Stimulated activated CD8-positive, alpha-beta memory T cell treated with anti-CD3 and anti-CD28 coated beads, Interleukin-4, amount 100 ng/mL, for 24 hours (primary cell): ENCODE measurements around the gene SRP72.
"Not testable (repeated sequence)": the region's sequence is repeated elsewhere in the genome, so short reads cannot be mapped to it uniquely, and the experiment has no call there.

Experiments
- DNase-seq: peaks from one replicate; pipeline ENCODE4 v3.0.0-alpha.2; 2020; ENCODE audit warnings: low read depth

SRP72 gene, protein sequence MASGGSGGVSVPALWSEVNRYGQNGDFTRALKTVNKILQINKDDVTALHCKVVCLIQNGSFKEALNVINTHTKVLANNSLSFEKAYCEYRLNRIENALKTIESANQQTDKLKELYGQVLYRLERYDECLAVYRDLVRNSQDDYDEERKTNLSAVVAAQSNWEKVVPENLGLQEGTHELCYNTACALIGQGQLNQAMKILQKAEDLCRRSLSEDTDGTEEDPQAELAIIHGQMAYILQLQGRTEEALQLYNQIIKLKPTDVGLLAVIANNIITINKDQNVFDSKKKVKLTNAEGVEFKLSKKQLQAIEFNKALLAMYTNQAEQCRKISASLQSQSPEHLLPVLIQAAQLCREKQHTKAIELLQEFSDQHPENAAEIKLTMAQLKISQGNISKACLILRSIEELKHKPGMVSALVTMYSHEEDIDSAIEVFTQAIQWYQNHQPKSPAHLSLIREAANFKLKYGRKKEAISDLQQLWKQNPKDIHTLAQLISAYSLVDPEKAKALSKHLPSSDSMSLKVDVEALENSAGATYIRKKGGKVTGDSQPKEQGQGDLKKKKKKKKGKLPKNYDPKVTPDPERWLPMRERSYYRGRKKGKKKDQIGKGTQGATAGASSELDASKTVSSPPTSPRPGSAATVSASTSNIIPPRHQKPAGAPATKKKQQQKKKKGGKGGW

GRCh38 chr4:56467284-56468096 lies at the start of gene SRP72:
Gene SRP72, plus strand, starts transcription at chr4:56467617. Its CDS starts 19 bp downstream, at chr4:56467636.
- peak; percentile 79 for DNase-seq

DNA sequence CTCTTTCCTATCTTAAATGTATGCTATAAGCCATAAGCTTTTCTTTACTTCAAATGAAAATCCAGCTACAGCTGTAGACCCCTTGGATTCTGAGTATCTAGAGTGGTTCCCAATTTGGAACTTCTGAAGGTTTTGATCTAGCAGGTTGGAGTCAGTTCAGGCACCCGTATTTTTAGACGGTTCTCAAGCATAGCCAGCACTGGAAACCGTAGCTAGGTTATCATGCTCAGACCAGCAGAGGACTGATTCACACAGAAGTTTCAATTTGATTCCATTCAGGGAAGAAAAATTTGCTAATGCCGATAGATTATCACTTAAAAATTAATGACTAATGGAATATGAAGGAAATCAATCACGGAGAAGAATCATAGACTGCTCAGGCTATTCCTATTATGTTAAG lies 43.2 kb upstream of the SRP72 start:
- DNase-seq, result no peak

DNA sequence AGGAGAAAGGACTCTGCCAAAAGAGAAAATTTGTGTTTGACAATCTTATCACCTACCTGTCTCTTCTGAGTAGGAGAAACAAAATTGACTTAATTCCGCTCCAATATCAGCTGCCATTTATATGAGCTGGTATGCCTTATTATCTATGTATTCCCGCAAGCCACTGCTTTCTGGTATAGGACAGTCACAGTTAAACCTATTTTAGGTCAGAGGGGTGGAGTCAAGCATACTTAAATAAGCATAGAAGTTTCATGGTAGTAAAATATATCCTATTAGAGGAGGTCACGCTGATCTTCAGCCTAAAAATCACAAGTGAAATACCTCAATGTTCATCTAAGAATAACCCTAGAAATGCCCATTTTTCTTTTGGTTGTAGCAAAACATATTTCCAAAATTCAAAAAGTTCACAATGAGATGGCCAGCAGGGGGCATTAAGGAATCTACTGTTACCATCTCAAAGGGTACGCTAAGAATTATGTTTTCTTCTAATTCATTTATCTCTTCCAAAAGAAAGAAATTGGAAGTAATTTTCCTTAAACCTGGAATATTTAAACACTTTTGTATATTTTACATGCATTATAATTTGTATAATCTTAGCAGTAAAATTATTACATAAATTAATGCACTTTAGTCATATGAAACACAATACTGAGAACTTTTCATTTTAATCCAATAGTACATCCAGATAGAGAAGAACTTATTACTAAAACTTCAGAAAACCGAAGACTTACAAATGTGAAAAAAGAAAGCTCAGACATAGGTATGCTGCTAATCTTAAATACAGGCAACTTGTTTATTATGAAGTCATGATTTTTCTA lies 42.5 kb upstream of the SRP72 start:
- DNase-seq, result no peak

DNA sequence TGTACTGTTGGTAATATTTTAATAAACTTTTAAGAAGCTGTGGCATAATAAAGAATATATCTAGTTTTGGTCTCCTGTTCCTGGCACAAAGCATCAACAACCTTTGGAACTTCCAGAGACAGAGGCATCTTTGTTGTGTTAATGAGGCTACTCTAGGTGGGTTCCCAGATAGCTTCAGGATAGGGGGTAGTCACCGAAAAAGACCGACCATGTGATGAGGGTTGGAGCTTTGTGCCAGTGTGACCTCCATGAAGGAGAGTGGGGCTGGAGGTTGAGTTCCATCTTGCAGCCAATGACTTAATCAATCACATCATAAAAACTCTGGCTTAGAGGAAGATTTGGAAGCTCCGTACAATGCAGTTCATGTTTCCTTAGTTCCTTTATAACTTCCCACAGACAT lies 41.9 kb upstream of the SRP72 start:
- DNase-seq, result no peak

GRCh38 chr4:56426273-56426672 lies 41.1 kb upstream of the SRP72 start:
- DNase-seq, result no peak

GRCh38 chr4:56427179-56427578 lies 40.2 kb upstream of the SRP72 start:
- no peak for DNase-seq

DNA sequence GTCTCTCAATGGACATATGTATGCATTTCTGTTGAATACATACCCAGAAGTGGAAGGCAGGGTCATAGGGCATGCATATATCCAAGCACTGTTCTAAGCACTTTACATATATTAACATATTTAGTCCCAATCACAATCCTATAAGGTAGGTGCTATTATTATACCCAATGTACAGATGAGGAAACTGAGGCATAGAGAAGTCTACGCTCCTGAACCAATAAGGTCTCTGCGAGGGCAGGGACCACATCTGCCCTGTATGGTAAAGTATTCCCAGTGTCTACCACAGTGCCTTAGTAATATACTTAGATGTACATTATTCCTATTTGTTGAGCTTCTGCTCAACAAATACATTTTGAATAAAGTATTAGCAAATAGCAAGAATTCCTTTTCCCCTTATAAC lies 37.2 kb upstream of the SRP72 start:
- DNase-seq, result no peak

DNA sequence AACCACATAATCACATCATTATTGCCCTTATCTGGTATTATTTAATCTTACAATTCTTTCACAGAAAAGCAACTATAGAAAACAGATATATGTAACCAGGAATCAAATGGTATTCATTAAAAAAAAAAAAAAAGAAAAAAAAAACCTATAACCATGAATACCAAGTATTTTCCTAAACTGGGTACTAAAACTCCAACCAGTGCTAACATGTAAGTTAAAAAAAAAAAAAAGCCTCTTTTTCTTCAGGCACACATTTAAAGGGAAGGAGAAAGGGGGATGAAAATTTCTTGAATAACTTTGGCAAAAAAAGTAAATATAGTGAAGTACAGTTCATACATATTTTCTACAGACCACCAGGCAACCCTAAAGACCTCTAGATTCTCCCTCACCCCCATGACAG lies 34.1 kb upstream of the SRP72 start:
- DNase-seq, result no peak

DNA sequence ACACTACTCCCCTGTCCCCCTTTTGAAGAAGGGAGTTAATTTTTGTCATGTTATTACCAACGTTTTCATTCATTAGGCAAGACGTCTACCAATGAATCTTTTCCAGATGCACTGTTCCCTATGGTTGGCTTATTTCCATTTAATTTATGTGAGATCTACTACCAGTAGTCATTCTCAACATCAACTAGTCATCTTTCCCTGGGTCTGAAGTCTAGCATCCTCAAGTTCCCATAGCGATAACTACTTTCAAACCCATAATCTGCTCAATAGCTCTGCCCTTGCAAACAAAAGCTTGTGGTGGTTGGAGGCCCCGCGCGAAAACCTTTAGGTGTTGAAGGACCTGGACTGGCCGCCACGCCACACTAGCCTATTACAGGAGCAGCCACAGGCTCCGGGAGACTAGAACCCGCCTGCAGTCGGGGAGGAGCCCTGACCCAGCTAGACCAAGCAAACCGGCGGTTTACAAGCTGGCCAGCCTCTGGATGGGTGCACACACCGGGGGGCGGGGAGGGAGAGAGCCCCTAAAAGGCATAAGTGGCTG lies 32.7 kb upstream of the SRP72 start:
- DNase-seq, result peak; percentile 24

DNA sequence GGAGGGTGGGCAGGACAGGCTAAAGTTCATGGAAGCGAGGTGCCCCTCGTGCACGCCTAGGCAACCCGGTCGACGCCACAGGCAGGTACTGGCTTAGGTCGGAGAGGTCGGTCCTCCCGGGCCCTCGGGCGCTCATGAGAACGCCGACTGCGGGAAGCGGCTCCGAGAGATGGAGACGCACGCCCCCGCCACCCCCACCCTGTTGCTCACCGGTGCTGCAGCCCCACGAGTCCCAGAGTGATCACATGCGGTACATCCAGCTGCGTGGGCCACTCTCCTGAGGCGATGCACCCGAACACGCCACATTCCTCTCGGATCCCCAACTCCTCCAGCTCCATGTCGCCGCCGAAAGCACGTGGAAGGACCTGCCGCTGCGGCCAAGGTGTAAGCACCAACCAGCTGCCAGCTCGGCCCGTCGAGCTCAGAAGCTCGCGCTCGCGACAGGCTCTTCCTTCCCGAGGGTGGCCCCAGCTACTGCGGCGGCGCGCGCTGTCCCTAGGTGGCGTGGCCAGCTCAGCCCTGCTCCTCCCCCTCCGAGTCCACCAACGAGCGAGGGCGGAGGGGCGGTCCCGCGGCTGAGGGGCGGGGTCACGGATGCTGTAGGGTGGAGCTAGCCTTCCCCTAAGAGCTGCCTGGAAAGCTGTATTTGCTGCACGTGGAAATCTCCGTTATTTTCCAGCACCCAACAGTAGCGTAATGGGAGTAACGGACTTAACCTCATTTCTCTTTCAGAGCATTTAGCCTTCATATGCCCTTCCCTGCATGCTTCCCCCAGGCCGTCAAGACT lies 32.1 kb upstream of the SRP72 start, which contains the start of gene PPAT:
TSS of gene PPAT (minus strand) at position 476 of the 787 bp plus-strand sequence. CDS start at position 338, 138 bp downstream.
- DNase-seq, result peak; percentile 97

GRCh38 chr4:56438766-56439165 lies 28.7 kb upstream of the SRP72 start:
- no peak for DNase-seq

DNA sequence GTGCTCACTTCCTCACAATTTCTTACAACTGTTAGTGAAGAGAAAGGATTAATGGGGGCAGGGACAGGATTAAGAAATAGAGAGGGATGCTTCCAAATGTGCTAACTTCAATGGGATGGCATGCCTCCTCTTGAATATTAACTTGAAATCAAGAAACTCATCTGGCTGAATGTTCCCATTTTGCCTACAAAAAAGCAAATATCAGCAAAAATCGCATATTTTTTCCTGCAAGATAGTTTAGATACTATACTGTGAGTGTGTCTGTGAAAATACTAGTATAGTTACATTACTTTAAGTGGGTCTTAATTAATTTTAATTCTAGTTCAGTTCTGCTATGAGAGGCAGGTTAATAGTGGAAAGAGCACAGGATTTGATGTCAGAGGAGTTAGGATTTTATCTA lies 26.4 kb upstream of the SRP72 start:
- no peak for DNase-seq

- DNase-seq, result no peak
Measured at GRCh38 chr4:56444719-56445118, 22.7 kb upstream of the SRP72 start.

GRCh38 chr4:56445699-56446098 lies 21.7 kb upstream of the SRP72 start:
- no peak for DNase-seq

- DNase-seq, result no peak
Measured at GRCh38 chr4:56448301-56448700, 19.1 kb upstream of the SRP72 start.

GRCh38 chr4:56449475-56449874 lies 17.9 kb upstream of the SRP72 start:
- DNase-seq, result not testable (repeated sequence)

DNA sequence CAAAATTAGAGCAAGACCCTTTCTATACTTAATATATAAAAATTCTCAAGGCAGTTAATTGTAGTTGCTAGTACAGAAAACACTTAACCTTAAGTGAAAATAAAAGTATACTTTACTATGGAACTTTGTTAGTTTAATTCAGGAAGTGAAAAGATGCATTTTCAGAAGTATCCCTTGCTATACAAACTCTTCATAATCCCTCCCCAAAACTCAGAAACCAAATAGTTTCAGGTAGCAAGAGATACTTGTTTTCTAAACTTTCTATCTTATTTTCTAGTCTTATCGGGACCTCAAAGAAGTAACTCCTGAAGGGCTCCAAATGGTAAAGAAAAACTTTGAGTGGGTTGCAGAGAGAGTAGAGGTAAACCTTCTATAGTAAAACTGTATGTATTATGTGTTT lies 17.1 kb upstream of the SRP72 start:
- DNase-seq, result no peak

DNA sequence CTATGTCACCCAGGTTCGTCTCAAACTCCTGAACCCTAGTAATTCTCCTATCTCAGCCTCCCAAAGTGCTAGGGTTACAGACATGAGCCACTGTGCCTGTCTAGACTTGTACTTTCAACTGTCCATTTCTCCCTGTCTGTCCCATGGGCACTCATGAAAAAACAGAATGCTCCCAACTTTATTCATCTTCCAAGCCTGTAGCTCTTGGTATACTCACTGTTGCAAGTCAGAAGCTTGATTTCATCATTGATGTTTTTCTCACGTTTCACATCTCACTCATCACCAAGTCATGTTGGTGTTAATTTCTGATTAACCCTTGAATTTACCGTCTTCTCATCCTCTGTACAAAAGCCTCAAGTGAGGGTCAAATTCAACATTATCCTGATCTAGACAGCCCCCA lies 7.3 kb upstream of the SRP72 start:
- DNase-seq, result no peak

GRCh38 chr4:56462157-56462556 lies 5.3 kb upstream of the SRP72 start:
- DNase-seq, result no peak

- DNase-seq, result no peak
Measured at GRCh38 chr4:56463711-56464110, 3.7 kb upstream of the SRP72 start.

DNA sequence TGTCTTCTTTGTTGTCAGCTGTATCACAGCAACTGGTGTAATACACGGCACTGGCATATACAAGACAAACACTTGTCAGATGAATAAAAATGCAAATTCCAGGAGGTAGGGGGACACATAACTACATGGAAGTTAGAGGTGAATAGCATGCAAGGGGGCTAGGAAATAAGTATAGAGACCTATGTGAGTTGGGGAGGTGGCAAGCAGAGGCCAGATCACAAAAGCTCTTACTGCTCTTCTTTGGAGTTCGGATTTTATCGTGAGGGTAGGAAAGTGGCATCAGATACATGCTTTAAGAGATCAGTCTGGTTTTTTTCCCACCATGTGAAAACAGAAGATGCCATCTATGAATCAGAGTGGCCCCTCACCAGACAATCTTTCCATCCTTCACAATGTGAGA lies 2.8 kb upstream of the SRP72 start:
- DNase-seq, result no peak
